ENCODE measurements around the gene ETNK2.
"Not testable (repeated sequence)": the region's sequence is repeated elsewhere in the genome, so short reads cannot be mapped to it uniquely, and the experiment has no call there.

Gene ETNK2

DNA sequence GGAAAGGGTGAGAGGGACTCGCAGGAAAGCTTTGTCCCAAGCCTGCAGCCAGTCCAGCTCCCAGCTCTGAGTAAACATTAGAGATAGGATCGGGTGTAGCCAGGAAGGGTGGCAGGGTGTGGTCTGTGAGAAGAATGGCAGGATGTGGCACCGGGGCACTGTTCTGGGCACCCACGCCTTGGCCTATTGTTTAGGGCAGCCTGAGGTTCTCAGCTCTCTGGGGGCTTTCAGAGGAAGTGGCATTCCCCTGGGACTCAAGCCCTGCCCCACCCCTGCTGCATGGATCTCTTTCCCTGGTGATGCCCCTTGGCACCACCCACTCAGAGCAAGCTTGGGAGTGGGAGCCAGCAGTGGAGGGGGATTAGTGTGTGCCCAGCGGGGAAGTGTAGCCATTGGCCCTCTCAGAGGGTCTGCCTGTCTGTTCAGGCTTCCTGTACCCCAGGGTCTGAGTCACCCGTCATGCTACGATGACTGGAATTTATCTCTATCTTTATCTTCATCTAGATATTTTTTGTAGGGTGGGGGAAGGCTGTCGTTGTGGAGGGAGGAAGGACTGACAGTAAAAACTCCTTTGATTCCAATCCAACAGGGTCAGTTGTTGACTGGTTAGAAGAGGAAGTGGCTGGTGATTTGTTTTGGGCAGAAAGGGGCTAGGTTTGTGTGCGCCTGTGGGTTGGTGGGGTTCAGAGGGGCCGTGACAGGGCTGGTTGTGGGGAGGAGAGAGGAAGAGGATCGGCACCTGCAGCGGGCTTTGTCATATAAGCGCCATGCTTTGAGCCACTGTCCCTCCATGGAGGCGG, 47.3 kb downstream of the ETNK2 start:
- TF ChIP-seq CTCF (IDR thresholded peaks at IDR 0.05; ENCODE audit: low read depth, low read length) = no peak
- DNase-seq (ENCODE audit: extremely low read depth, low read depth) = no peak

DNA sequence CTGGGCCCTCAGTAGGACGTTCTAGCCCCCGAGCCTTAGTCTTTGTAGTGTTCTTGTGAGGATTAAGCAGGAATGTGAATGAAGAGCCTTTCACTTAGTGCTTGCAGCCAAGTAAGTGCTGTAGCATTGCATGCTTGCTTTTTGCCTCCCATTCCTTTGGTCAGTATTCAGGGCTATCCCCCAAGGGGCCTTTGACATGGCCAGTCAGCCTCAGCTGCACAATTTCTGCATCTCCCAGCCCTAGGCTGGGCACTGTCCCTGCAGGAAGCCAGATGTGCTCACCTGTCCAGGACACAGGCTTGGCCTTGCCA, 48.5 kb downstream of the ETNK2 start:
- TF ChIP-seq CTCF (IDR thresholded peaks at IDR 0.05; ENCODE audit: low read depth, low read length) = no peak
- DNase-seq (ENCODE audit: extremely low read depth, low read depth) = no peak

DNA sequence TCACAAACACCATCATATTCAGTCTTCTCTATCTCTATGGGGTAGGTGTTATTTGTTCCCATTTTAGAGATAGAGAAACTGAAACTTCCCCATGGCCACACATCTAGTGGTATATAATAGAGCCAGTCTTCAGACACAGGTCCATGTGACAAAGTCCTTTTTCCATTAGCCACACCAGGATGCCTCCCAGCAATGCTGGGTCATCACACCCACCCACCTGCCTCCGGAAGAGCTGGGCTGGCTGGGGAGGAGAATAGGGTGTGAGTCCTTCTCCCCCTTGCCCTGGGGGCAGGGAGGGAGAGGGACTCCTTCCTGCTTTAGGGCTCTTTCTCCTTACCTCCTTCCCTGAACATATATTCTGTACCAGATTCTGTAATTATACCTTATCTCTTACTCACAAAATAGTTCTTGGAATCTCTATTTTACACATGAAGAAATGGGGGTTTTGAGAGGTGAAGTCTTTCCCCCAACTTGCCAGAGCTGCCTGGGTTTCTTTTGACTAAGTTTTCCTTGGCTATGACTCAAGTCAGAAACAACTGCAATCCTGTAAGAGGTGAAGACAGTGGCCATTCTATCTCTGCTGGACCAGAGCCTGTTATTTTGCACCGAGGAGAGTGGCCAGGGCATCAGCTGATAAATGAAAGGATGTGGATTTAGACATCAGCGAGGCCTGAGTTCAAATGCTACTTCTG, 49.0 kb downstream of the ETNK2 start:
- TF ChIP-seq CTCF (IDR thresholded peaks at IDR 0.05; ENCODE audit: low read depth, low read length) = no peak
- no peak for DNase-seq (ENCODE audit: extremely low read depth, low read depth)

- no peak for TF ChIP-seq CTCF (IDR thresholded peaks at IDR 0.05; ENCODE audit: low read depth, low read length)
- no peak for DNase-seq (ENCODE audit: extremely low read depth, low read depth)
Measured at GRCh38 chr1:204102029-204102611, 49.7 kb downstream of the ETNK2 start.

DNA sequence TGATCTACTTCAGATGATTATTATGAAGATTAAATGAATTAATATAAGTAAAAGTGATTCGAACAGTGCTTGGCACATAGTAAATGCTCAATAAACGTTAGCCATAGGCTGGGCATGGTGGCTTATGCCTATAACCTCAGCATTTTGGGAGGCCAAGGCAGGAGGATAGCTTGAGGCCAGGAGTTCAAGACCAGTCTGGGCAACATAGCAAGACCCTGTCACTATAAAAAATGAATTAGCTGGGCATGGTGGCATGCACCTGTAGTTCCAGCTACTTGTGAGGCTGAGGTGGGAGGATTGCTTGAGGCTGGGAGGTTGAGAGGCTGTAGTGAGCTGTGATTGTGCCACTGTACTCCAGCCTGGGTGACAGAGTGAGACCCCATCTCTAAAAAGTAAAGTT, 52.1 kb downstream of the ETNK2 start:
- DNase-seq (ENCODE audit: extremely low read depth, low read depth) = not testable (repeated sequence)

DNA sequence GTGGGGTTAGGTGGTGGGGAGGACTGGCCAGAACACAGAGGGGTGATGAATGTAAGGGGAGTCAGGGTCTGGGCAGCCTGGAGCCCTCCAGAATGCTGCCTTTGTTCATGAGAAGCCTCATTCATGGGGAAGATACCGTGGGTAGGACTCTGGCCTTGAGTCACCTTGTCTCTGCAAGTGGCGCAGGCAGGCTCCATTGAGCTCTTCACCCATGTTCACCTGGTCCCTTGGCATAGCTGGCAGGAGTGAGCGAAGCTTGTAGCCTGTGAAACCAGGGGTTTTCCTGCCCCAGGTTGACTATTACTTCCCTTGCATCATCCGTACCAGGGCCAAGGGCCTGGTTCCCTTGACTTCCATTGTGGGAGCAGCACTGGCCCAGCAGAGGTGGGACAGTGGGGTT, 53.2 kb downstream of the ETNK2 start:
- no peak for DNase-seq (ENCODE audit: extremely low read depth, low read depth)
- TF ChIP-seq CTCF (IDR thresholded peaks at IDR 0.05; ENCODE audit: low read depth, low read length) = no peak

DNA sequence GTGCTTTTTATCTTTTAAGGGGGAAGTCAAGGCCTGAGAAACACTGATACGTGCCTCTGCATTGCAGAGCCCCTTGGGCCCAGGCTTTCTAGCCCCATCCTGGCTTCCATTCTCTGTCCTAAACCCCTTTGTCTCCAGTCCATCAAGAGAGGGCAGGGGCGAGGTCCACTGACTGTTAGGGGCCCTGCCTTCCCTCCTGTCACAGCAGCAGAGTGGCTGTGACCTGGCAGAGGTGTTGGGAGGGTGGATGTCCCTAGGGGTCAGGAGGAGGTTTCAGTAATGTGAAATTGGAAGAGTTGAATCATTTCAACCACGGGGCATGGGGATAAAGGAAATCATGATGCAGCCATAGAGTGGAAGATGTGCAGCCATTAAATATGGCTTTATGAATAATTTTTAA, 54.9 kb downstream of the ETNK2 start:
- DNase-seq (ENCODE audit: extremely low read depth, low read depth) = no peak
- no peak for TF ChIP-seq CTCF (IDR thresholded peaks at IDR 0.05; ENCODE audit: low read depth, low read length)
